ENCODE data around the gene CHN1. TPM values are rescaled to one million over a fixed set of nuclear protein-coding genes. Genes with fewer than 3 reads are reported as not detected.

CHN1 gene
- total and polyA plus RNA-seq, 2 donors: 3.1 to 5.0 TPM

GRCh38 chr2:174959787-174960186 lies 45.4 kb downstream of the CHN1 start:
- no peaks in the 10 kb centered on the region for H3K36me3 ChIP-seq (ENCODE audit: control insufficient read depth in 2 of 2, insufficient read depth in 2 of 2, low read length in 1 of 2)
- WGBS: 89% methylated on average over 2 of the region's 2 CpGs
- H3K4me3 ChIP-seq (ENCODE audit: low read length in 2 of 2): no peak overlapping the region
- no peaks in the 10 kb centered on the region for H3K4me1 ChIP-seq (ENCODE audit: control insufficient read depth in 2 of 2, insufficient read depth in 2 of 2, low read length in 2 of 2)
- H3K9me3 ChIP-seq (ENCODE audit: control insufficient read depth in 2 of 2, insufficient read depth in 1 of 2, low read length in 1 of 2): no peaks in the 10 kb centered on the region
- H3K27ac ChIP-seq (ENCODE audit: low read depth in 1 of 2, low read length in 1 of 2): no peak overlapping the region
- no peak for DNase-seq (ENCODE audit: low read depth in 6 of 9, low spot score in 9 of 9)
- no peaks in the 10 kb centered on the region for H3K27me3 ChIP-seq (ENCODE audit: control insufficient read depth in 2 of 2, insufficient read depth in 1 of 2, low read length in 1 of 2)

GRCh38 chr2:174957050-174957449 lies 48.1 kb downstream of the CHN1 start:
- Histone ChIP-seq H3K4me3 (ENCODE audit: low read length in 2 of 2) (no peak overlapping the region), H3K27me3 (ENCODE audit: control insufficient read depth in 2 of 2, insufficient read depth in 1 of 2, low read length in 1 of 2) (no peaks in the 10 kb centered on the region), H3K9me3 (ENCODE audit: control insufficient read depth in 2 of 2, insufficient read depth in 1 of 2, low read length in 1 of 2) (no peaks in the 10 kb centered on the region), H3K4me1 (ENCODE audit: control insufficient read depth in 2 of 2, insufficient read depth in 2 of 2, low read length in 2 of 2) (no peaks in the 10 kb centered on the region), H3K36me3 (ENCODE audit: control insufficient read depth in 2 of 2, insufficient read depth in 2 of 2, low read length in 1 of 2) (no peaks in the 10 kb centered on the region), H3K27ac (ENCODE audit: low read depth in 1 of 2, low read length in 1 of 2) (no peak overlapping the region)
- DNase-seq (ENCODE audit: low read depth in 6 of 9, low spot score in 9 of 9): no peak
- 92% methylated on average over 5 of the region's 5 CpGs for WGBS

GRCh38 chr2:174952607-174953006 lies 52.6 kb downstream of the CHN1 start:
- H3K27ac ChIP-seq (ENCODE audit: low read depth in 1 of 2, low read length in 1 of 2): no peak overlapping the region
- H3K4me1 ChIP-seq (ENCODE audit: control insufficient read depth in 2 of 2, insufficient read depth in 2 of 2, low read length in 2 of 2): no peaks in the 10 kb centered on the region
- H3K36me3 ChIP-seq (ENCODE audit: control insufficient read depth in 2 of 2, insufficient read depth in 2 of 2, low read length in 1 of 2): no peaks in the 10 kb centered on the region
- no peaks in the 10 kb centered on the region for H3K9me3 ChIP-seq (ENCODE audit: control insufficient read depth in 2 of 2, insufficient read depth in 1 of 2, low read length in 1 of 2)
- no peak overlapping the region for H3K4me3 ChIP-seq (ENCODE audit: low read length in 2 of 2)
- H3K27me3 ChIP-seq (ENCODE audit: control insufficient read depth in 2 of 2, insufficient read depth in 1 of 2, low read length in 1 of 2): no peaks in the 10 kb centered on the region
- 50% methylated on average over 6 of the region's 6 CpGs for WGBS
- no peak for DNase-seq (ENCODE audit: low read depth in 6 of 9, low spot score in 9 of 9)

- Histone ChIP-seq H3K4me3 (ENCODE audit: low read length in 2 of 2) (no peak overlapping the region), H3K4me1 (ENCODE audit: control insufficient read depth in 2 of 2, insufficient read depth in 2 of 2, low read length in 2 of 2) (no peaks in the 10 kb centered on the region), H3K27ac (ENCODE audit: low read depth in 1 of 2, low read length in 1 of 2) (no peak overlapping the region), H3K27me3 (ENCODE audit: control insufficient read depth in 2 of 2, insufficient read depth in 1 of 2, low read length in 1 of 2) (no peaks in the 10 kb centered on the region), H3K36me3 (ENCODE audit: control insufficient read depth in 2 of 2, insufficient read depth in 2 of 2, low read length in 1 of 2) (no peaks in the 10 kb centered on the region), H3K9me3 (ENCODE audit: control insufficient read depth in 2 of 2, insufficient read depth in 1 of 2, low read length in 1 of 2) (no peaks in the 10 kb centered on the region)
- WGBS: 94% methylated on average over 1 of the region's 1 CpG
- no peak for DNase-seq (ENCODE audit: low read depth in 6 of 9, low spot score in 9 of 9)
Observed at GRCh38 chr2:174951745-174952144, 53.4 kb downstream of the CHN1 start.

- Histone ChIP-seq H3K27ac (ENCODE audit: low read depth in 1 of 2, low read length in 1 of 2) (no peak overlapping the region), H3K4me3 (ENCODE audit: low read length in 2 of 2) (no peak overlapping the region), H3K27me3 (ENCODE audit: control insufficient read depth in 2 of 2, insufficient read depth in 1 of 2, low read length in 1 of 2) (no peaks in the 10 kb centered on the region), H3K4me1 (ENCODE audit: control insufficient read depth in 2 of 2, insufficient read depth in 2 of 2, low read length in 2 of 2) (no peaks in the 10 kb centered on the region), H3K9me3 (ENCODE audit: control insufficient read depth in 2 of 2, insufficient read depth in 1 of 2, low read length in 1 of 2) (no peaks in the 10 kb centered on the region), H3K36me3 (ENCODE audit: control insufficient read depth in 2 of 2, insufficient read depth in 2 of 2, low read length in 1 of 2) (no peaks in the 10 kb centered on the region)
- 98% methylated on average over 8 of the region's 8 CpGs for WGBS
- DNase-seq (ENCODE audit: low read depth in 6 of 9, low spot score in 9 of 9): no peak
Observed at GRCh38 chr2:174949988-174950687, 55.0 kb downstream of the CHN1 start.

GRCh38 chr2:174945601-174946260 lies 59.5 kb downstream of the CHN1 start:
- no peaks in the 10 kb centered on the region for H3K9me3 ChIP-seq (ENCODE audit: control insufficient read depth in 2 of 2, insufficient read depth in 1 of 2, low read length in 1 of 2)
- 95% methylated on average over 3 of the region's 3 CpGs for WGBS
- H3K27ac ChIP-seq (ENCODE audit: low read depth in 1 of 2, low read length in 1 of 2): no peak overlapping the region
- no peaks in the 10 kb centered on the region for H3K27me3 ChIP-seq (ENCODE audit: control insufficient read depth in 2 of 2, insufficient read depth in 1 of 2, low read length in 1 of 2)
- no peaks in the 10 kb centered on the region for H3K36me3 ChIP-seq (ENCODE audit: control insufficient read depth in 2 of 2, insufficient read depth in 2 of 2, low read length in 1 of 2)
- H3K4me3 ChIP-seq (ENCODE audit: low read length in 2 of 2): no peak overlapping the region
- no peaks in the 10 kb centered on the region for H3K4me1 ChIP-seq (ENCODE audit: control insufficient read depth in 2 of 2, insufficient read depth in 2 of 2, low read length in 2 of 2)
- DNase-seq (ENCODE audit: low read depth in 6 of 9, low spot score in 9 of 9): no peak

GRCh38 chr2:174939046-174939445 lies 66.1 kb downstream of the CHN1 start:
- 96% methylated on average over 1 of the region's 1 CpG for WGBS
- no peaks in the 10 kb centered on the region for H3K4me1 ChIP-seq (ENCODE audit: control insufficient read depth in 2 of 2, insufficient read depth in 2 of 2, low read length in 2 of 2)
- no peaks in the 10 kb centered on the region for H3K9me3 ChIP-seq (ENCODE audit: control insufficient read depth in 2 of 2, insufficient read depth in 1 of 2, low read length in 1 of 2)
- H3K4me3 ChIP-seq (ENCODE audit: low read length in 2 of 2): no peak overlapping the region
- H3K27ac ChIP-seq (ENCODE audit: low read depth in 1 of 2, low read length in 1 of 2): no peak overlapping the region
- H3K36me3 ChIP-seq (ENCODE audit: control insufficient read depth in 2 of 2, insufficient read depth in 2 of 2, low read length in 1 of 2): no peaks in the 10 kb centered on the region
- DNase-seq (ENCODE audit: low read depth in 6 of 9, low spot score in 9 of 9): no peak
- no peaks in the 10 kb centered on the region for H3K27me3 ChIP-seq (ENCODE audit: control insufficient read depth in 2 of 2, insufficient read depth in 1 of 2, low read length in 1 of 2)

GRCh38 chr2:174931724-174932123 lies 73.5 kb downstream of the CHN1 start:
- H3K36me3 ChIP-seq (ENCODE audit: control insufficient read depth in 2 of 2, insufficient read depth in 2 of 2, low read length in 1 of 2): no peaks in the 10 kb centered on the region
- no peaks in the 10 kb centered on the region for H3K27me3 ChIP-seq (ENCODE audit: control insufficient read depth in 2 of 2, insufficient read depth in 1 of 2, low read length in 1 of 2)
- no peak overlapping the region for H3K27ac ChIP-seq (ENCODE audit: low read depth in 1 of 2, low read length in 1 of 2)
- H3K4me1 ChIP-seq (ENCODE audit: control insufficient read depth in 2 of 2, insufficient read depth in 2 of 2, low read length in 2 of 2): no peaks in the 10 kb centered on the region
- no peaks in the 10 kb centered on the region for H3K9me3 ChIP-seq (ENCODE audit: control insufficient read depth in 2 of 2, insufficient read depth in 1 of 2, low read length in 1 of 2)
- DNase-seq (ENCODE audit: low read depth in 6 of 9, low spot score in 9 of 9): no peak
- no peak overlapping the region for H3K4me3 ChIP-seq (ENCODE audit: low read length in 2 of 2)
- WGBS: 98% methylated on average over 3 of the region's 3 CpGs

- Histone ChIP-seq H3K4me3 (ENCODE audit: low read length in 2 of 2) (no peak overlapping the region), H3K9me3 (ENCODE audit: control insufficient read depth in 2 of 2, insufficient read depth in 1 of 2, low read length in 1 of 2) (no peaks in the 10 kb centered on the region), H3K36me3 (ENCODE audit: control insufficient read depth in 2 of 2, insufficient read depth in 2 of 2, low read length in 1 of 2) (no peaks in the 10 kb centered on the region), H3K4me1 (ENCODE audit: control insufficient read depth in 2 of 2, insufficient read depth in 2 of 2, low read length in 2 of 2) (no peaks in the 10 kb centered on the region), H3K27me3 (ENCODE audit: control insufficient read depth in 2 of 2, insufficient read depth in 1 of 2, low read length in 1 of 2) (no peaks in the 10 kb centered on the region), H3K27ac (ENCODE audit: low read depth in 1 of 2, low read length in 1 of 2) (no peak overlapping the region)
- DNase-seq (ENCODE audit: low read depth in 6 of 9, low spot score in 9 of 9): no peak
- WGBS: 94% methylated on average over 4 of the region's 4 CpGs
Observed at GRCh38 chr2:174929786-174930185, 75.4 kb downstream of the CHN1 start.

Data from thymus (tissue), 11 donors.